ENCODE results near the gene ATP8B4. TPM values are rescaled to one million over a fixed set of nuclear protein-coding genes. Genes with fewer than 3 reads are reported as not detected.

Gene ATP8B4
- polyA plus RNA-seq, 1 of the 3 experiments (the other 2 are of a cell fraction) = 0.03 TPM

DNA sequence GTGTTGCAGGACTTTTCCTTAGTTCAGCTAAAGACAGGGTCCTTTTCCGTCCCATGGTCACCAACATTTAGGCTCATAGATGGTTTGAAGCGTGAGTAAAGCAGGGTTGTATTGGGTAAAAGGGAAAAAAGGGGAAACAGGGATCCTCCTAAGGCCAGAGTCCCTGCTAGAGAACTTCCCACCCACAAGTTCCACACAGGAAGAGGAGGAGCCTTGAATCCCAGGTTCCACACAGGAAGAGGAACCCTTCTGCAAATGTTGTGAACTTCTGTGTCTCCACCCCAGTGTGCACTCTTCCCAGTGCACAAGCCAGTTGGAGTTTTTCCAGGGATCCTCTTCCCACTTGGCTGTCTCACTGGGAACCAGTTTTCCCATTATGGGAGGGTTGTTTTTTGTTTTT lies 27.6 kb upstream of the ATP8B4 start:
- Histone ChIP-seq H3K9ac (no peak overlapping the region), H2AFZ (ENCODE audit: low read depth) (peak overlapping the region; percentile 40; the same call in 1 of the 2 replicates)
- POLR2A ChIA-PET = no interaction called here

DNA sequence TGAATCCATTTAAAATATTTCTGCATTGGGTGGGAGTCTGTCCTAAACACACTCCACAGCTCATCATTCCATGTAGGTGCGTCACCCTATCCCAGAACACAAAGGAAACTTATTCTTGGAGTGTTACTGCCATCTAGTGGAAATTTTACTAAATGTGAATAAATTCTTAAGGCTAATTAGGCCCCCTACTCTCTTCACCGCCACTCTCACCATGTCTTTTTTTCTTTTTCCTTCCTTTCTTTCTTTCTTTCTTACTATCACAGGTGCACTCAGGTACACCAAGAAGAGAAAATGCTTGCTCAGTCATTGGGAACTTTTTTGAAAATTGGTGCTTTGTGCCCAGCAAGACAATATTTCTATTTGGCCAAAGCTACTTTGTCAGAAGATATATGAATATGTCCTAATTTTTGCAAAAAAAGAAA lies 26.4 kb upstream of the ATP8B4 start:
- 14% methylated on average over 2 of the region's 2 CpGs for WGBS (ENCODE audit: low lambda C conversion rate)
- no peak overlapping the region for H3K9ac ChIP-seq
- H3K79me2 ChIP-seq (ENCODE audit: insufficient read depth) = no peaks in the 10 kb centered on the region
- H4K20me1 ChIP-seq (ENCODE audit: insufficient read depth) = no peaks in the 10 kb centered on the region
- H3K4me2 ChIP-seq = no peak overlapping the region
- H3F3A ChIP-seq (replicated peaks; ENCODE audit: insufficient read depth) = no peaks in the 10 kb centered on the region
- H3K9me2 ChIP-seq = no peaks in the 10 kb centered on the region
- peak overlapping the region; percentile 40; the same call in 1 of the 2 replicates for H2AFZ ChIP-seq (ENCODE audit: low read depth)
- DNase-seq = peak; percentile 67
- no peaks in the 10 kb centered on the region for H3K27me3 ChIP-seq (ENCODE audit: insufficient read depth)
- TF ChIP-seq SMC3 (IDR thresholded peaks at IDR 0.05; ENCODE audit: low read depth, low read length) = peak; percentile 62
- TF ChIP-seq FOSL2 (IDR thresholded peaks at IDR 0.05; ENCODE audit: borderline replicate concordance, low read depth) = peak; percentile 80
- TF ChIP-seq, protein P1, sequence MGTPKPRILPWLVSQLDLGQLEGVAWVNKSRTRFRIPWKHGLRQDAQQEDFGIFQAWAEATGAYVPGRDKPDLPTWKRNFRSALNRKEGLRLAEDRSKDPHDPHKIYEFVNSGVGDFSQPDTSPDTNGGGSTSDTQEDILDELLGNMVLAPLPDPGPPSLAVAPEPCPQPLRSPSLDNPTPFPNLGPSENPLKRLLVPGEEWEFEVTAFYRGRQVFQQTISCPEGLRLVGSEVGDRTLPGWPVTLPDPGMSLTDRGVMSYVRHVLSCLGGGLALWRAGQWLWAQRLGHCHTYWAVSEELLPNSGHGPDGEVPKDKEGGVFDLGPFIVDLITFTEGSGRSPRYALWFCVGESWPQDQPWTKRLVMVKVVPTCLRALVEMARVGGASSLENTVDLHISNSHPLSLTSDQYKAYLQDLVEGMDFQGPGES (IDR thresholded peaks at IDR 0.05; ENCODE audit: low read depth, low read length) = no peak
- TF ChIP-seq, protein P2, sequence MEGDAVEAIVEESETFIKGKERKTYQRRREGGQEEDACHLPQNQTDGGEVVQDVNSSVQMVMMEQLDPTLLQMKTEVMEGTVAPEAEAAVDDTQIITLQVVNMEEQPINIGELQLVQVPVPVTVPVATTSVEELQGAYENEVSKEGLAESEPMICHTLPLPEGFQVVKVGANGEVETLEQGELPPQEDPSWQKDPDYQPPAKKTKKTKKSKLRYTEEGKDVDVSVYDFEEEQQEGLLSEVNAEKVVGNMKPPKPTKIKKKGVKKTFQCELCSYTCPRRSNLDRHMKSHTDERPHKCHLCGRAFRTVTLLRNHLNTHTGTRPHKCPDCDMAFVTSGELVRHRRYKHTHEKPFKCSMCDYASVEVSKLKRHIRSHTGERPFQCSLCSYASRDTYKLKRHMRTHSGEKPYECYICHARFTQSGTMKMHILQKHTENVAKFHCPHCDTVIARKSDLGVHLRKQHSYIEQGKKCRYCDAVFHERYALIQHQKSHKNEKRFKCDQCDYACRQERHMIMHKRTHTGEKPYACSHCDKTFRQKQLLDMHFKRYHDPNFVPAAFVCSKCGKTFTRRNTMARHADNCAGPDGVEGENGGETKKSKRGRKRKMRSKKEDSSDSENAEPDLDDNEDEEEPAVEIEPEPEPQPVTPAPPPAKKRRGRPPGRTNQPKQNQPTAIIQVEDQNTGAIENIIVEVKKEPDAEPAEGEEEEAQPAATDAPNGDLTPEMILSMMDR (IDR thresholded peaks at IDR 0.05) = peak; percentile 70
- TF ChIP-seq MEF2A (IDR thresholded peaks at IDR 0.05; ENCODE audit: borderline replicate concordance, low read depth) = no peak
- no peak for TF ChIP-seq RXRA (IDR thresholded peaks at IDR 0.05; ENCODE audit: borderline replicate concordance, low read depth)
- no peak for TF ChIP-seq RFX5 (IDR thresholded peaks at IDR 0.05; ENCODE audit: low read length)
- TF ChIP-seq TCF12 (IDR thresholded peaks at IDR 0.05) = no peak
- no peak for TF ChIP-seq EP300 (IDR thresholded peaks at IDR 0.05; ENCODE audit: borderline replicate concordance in 1 of 2, low read depth in 1 of 2, low read length in 1 of 2)
- TF ChIP-seq, protein P3, sequence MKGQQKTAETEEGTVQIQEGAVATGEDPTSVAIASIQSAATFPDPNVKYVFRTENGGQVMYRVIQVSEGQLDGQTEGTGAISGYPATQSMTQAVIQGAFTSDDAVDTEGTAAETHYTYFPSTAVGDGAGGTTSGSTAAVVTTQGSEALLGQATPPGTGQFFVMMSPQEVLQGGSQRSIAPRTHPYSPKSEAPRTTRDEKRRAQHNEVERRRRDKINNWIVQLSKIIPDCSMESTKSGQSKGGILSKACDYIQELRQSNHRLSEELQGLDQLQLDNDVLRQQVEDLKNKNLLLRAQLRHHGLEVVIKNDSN (IDR thresholded peaks at IDR 0.05; ENCODE audit: borderline replicate concordance, low read depth) = no peak
- TF ChIP-seq CHD2 (IDR thresholded peaks at IDR 0.05; ENCODE audit: low read length, partially characterized antibody) = no peak
- peak; percentile 79 for TF ChIP-seq JUND (IDR thresholded peaks at IDR 0.05)
- TF ChIP-seq RAD21 (IDR thresholded peaks at IDR 0.05; ENCODE audit: low read length) = peak; percentile 84
- H3K4me3 ChIP-seq (ENCODE audit: low read depth in 2 of 2, low read length in 1 of 2) = no peak overlapping the region; a peak in 1 of 4 replicates
- no peaks in the 10 kb centered on the region for H3K36me3 ChIP-seq (replicated peaks in 1 of 2; ENCODE audit: control insufficient read depth in 1 of 2, insufficient read depth in 2 of 2, low read length in 1 of 2)
- CTCF ChIA-PET = interaction anchor here (0.6 to 2.2 kb wide), 43 partner anchors 9 to 1793 kb away, joined by 3 to 27 read pairs (median 4); partner anchors contain the start of genes COPS2, SHC4 and SLC27A2
- POLR2A ChIA-PET = interaction anchor here (0.6 to 1.3 kb wide), 3 partner anchors 122 to 1334 kb away, joined by 3 to 4 read pairs (median 4); no protein-coding TSS in a partner anchor
- no peaks in the 10 kb centered on the region; a peak in 1 of 4 replicates for H3K4me1 ChIP-seq (ENCODE audit: control insufficient read depth in 1 of 2, insufficient read depth in 2 of 2, low read depth in 1 of 2, low read length in 1 of 2)
- H3K27ac ChIP-seq (ENCODE audit: low read depth in 2 of 2, low read length in 1 of 2) = no peak overlapping the region
- no peaks in the 10 kb centered on the region for H3K9me3 ChIP-seq

More for the DNA sequence above, 27.6 kb upstream of the ATP8B4 start:
- no peaks in the 10 kb centered on the region for H3K27me3 ChIP-seq (ENCODE audit: insufficient read depth)
- TF ChIP-seq, protein P4, sequence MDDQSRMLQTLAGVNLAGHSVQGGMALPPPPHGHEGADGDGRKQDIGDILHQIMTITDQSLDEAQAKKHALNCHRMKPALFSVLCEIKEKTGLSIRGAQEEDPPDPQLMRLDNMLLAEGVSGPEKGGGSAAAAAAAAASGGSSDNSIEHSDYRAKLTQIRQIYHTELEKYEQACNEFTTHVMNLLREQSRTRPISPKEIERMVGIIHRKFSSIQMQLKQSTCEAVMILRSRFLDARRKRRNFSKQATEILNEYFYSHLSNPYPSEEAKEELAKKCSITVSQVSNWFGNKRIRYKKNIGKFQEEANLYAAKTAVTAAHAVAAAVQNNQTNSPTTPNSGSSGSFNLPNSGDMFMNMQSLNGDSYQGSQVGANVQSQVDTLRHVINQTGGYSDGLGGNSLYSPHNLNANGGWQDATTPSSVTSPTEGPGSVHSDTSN (IDR thresholded peaks at IDR 0.05) = no peak
- H3K4me1 ChIP-seq (ENCODE audit: control insufficient read depth in 1 of 2, insufficient read depth in 2 of 2, low read depth in 1 of 2, low read length in 1 of 2) = no peaks in the 10 kb centered on the region; a peak in 1 of 4 replicates
- CTCF ChIA-PET = interaction anchor here (0.9 to 2.2 kb wide), 5 partner anchors 12 to 1788 kb away, joined by 3 to 26 read pairs (median 7); no protein-coding TSS in a partner anchor
- H3K9me3 ChIP-seq = no peaks in the 10 kb centered on the region
- 96% methylated on average over 2 of the region's 2 CpGs for WGBS (ENCODE audit: low lambda C conversion rate)
- no peaks in the 10 kb centered on the region for H3K9me2 ChIP-seq
- H3K36me3 ChIP-seq (replicated peaks in 1 of 2; ENCODE audit: control insufficient read depth in 1 of 2, insufficient read depth in 2 of 2, low read length in 1 of 2) = no peaks in the 10 kb centered on the region
- no peaks in the 10 kb centered on the region for H4K20me1 ChIP-seq (ENCODE audit: insufficient read depth)
- no peak overlapping the region for H3K4me2 ChIP-seq
- no peaks in the 10 kb centered on the region for H3F3A ChIP-seq (replicated peaks; ENCODE audit: insufficient read depth)
- H3K79me2 ChIP-seq (ENCODE audit: insufficient read depth) = no peaks in the 10 kb centered on the region
- DNase-seq = no peak
- no peak overlapping the region for H3K4me3 ChIP-seq (ENCODE audit: low read depth in 2 of 2, low read length in 1 of 2)
- no peak overlapping the region for H3K27ac ChIP-seq (ENCODE audit: low read depth in 2 of 2, low read length in 1 of 2)

Measured in SK-N-SH (cell line).